Mesangial cell (primary cell): ENCODE results near the gene NCEH1. TPM values are rescaled to one million over a fixed set of nuclear protein-coding genes. Genes with fewer than 3 reads are reported as not detected.

Experiments
- total RNA-seq: library from RNA; depleted of rRNA; stranded (reverse); fragments of >200 nt; gene quantifications from 2 replicates; pipeline ENCODE4 v1.2.3, GENCODE V29; 2015

Gene NCEH1
- 46.1 and 58.1 TPM in 2 replicates for total RNA-seq

GRCh38 chr3:172710664-172711453 is at the start of gene NCEH1:
Gene NCEH1, minus strand, starts transcription at chr3:172711067. Its CDS starts 83 bp downstream, at chr3:172710984.

GRCh38 chr3:172750368-172751174 is 39.7 kb upstream of the NCEH1 start, which contains the start of gene ECT2:
Gene ECT2, plus strand, starts transcription at chr3:172750726. Its CDS starts 3,805 bp downstream, at chr3:172754531.

Other genes with a start within 250 kb of the NCEH1 start
- 61.1 and 301 TPM in 2 replicates for gene TNFSF10, start 187.6 kb downstream of the NCEH1 start, total RNA-seq
- 34.5 and 89.6 TPM in 2 replicates for gene ECT2, start 39.7 kb upstream of the NCEH1 start, total RNA-seq